GM19238 (cell line): ENCODE measurements around the gene CFAP54.

Experiments
- DNase-seq: peaks from one replicate; pipeline ENCODE4 v3.0.0; 2011; ENCODE audit warnings: low spot score; ENCODE audit not compliant: insufficient read length

The CFAP54 gene

GRCh38 chr12:96749999-96750398 lies 260.6 kb downstream of the CFAP54 start:
- DNase-seq: no peak

GRCh38 chr12:96751626-96752025 lies 262.2 kb downstream of the CFAP54 start:
- DNase-seq: no peak

- DNase-seq: no peak
Measured at GRCh38 chr12:96752211-96752610, 262.8 kb downstream of the CFAP54 start.

- DNase-seq: no peak
Measured at GRCh38 chr12:96766232-96766631, 276.9 kb downstream of the CFAP54 start.

GRCh38 chr12:96769400-96769799 lies 280.0 kb downstream of the CFAP54 start:
- DNase-seq: no peak

GRCh38 chr12:96770219-96771102 lies 281.1 kb downstream of the CFAP54 start:
- no peak for DNase-seq

GRCh38 chr12:96773031-96773430 lies 283.7 kb downstream of the CFAP54 start:
- no peak for DNase-seq

GRCh38 chr12:96774496-96775256 lies 285.3 kb downstream of the CFAP54 start:
- no peak for DNase-seq

- DNase-seq: no peak
Measured at GRCh38 chr12:96776908-96777307, 287.5 kb downstream of the CFAP54 start.

- no peak for DNase-seq
Measured at GRCh38 chr12:96780330-96780729, 291.0 kb downstream of the CFAP54 start.

GRCh38 chr12:96786791-96787190 lies 297.4 kb downstream of the CFAP54 start:
- DNase-seq: no peak

GRCh38 chr12:96803969-96804368 lies 314.6 kb downstream of the CFAP54 start:
- no peak for DNase-seq

- DNase-seq: no peak
Measured at GRCh38 chr12:96806272-96806671, 316.9 kb downstream of the CFAP54 start.

- DNase-seq: no peak
Measured at GRCh38 chr12:96807741-96808140, 318.4 kb downstream of the CFAP54 start.

GRCh38 chr12:96808587-96808986 lies 319.2 kb downstream of the CFAP54 start:
- DNase-seq: no peak

GRCh38 chr12:96809522-96809921 lies 320.1 kb downstream of the CFAP54 start:
- no peak for DNase-seq

GRCh38 chr12:96810057-96810456 lies 320.7 kb downstream of the CFAP54 start:
- DNase-seq: no peak

- no peak for DNase-seq
Measured at GRCh38 chr12:96810477-96810876, 321.1 kb downstream of the CFAP54 start.

- no peak for DNase-seq
Measured at GRCh38 chr12:96811083-96811482, 321.7 kb downstream of the CFAP54 start.

GRCh38 chr12:96812153-96812552 lies 322.8 kb downstream of the CFAP54 start:
- DNase-seq: no peak

GRCh38 chr12:96814200-96814599 lies 324.8 kb downstream of the CFAP54 start:
- DNase-seq: no peak

GRCh38 chr12:96821592-96821991 lies 332.2 kb downstream of the CFAP54 start:
- no peak for DNase-seq

GRCh38 chr12:96822641-96823040 lies 333.3 kb downstream of the CFAP54 start:
- no peak for DNase-seq
